Measurements from ENCODE around the gene REEP5. TPM values are rescaled to one million over a fixed set of nuclear protein-coding genes. Genes with fewer than 3 reads are reported as not detected.

The REEP5 gene
- total and polyA plus RNA-seq, 2 of the 13 experiments (the other 11 are each of a cell fraction or from before 2014, with no cell fraction given) = 49.4 to 239 TPM

DNA sequence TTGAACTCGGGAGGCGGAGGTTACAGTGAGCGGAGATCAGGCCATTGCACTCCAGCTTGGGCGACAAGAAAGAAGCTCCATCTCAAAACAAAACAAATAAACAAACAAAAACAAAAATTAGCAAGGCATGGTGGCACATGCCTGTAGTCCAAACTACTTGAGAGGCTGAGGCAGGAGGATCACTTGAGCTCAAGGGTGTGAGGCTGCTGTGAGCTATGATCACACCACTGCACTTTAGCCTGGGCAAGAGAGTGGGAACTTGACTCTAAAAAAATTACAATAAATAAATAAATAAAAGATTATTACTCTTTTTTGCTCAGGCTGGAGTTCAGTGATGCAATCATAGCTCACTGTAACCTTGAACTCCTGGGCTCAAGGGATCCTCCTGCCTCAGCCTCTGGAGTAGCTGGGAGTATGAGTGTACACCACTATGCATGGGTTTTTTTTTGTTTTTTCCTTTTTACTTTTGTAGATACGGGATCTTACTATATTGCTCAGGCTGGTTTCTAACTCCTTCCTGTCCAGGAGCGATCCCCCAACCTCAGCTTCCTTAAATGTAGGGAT, 45.6 kb upstream of the REEP5 start (continued):
- TF ChIP-seq, protein P1, sequence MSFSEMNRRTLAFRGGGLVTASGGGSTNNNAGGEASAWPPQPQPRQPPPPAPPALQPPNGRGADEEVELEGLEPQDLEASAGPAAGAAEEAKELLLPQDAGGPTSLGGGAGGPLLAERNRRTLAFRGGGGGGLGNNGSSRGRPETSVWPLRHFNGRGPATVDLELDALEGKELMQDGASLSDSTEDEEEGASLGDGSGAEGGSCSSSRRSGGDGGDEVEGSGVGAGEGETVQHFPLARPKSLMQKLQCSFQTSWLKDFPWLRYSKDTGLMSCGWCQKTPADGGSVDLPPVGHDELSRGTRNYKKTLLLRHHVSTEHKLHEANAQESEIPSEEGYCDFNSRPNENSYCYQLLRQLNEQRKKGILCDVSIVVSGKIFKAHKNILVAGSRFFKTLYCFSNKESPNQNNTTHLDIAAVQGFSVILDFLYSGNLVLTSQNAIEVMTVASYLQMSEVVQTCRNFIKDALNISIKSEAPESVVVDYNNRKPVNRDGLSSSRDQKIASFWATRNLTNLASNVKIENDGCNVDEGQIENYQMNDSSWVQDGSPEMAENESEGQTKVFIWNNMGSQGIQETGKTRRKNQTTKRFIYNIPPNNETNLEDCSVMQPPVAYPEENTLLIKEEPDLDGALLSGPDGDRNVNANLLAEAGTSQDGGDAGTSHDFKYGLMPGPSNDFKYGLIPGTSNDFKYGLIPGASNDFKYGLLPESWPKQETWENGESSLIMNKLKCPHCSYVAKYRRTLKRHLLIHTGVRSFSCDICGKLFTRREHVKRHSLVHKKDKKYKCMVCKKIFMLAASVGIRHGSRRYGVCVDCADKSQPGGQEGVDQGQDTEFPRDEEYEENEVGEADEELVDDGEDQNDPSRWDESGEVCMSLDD (CRISPR knock-in tag; IDR thresholded peaks at IDR 0.05; ENCODE audit: borderline replicate concordance) = no peak
- TF ChIP-seq MXD4 (CRISPR knock-in tag; IDR thresholded peaks at IDR 0.05) = no peak
- TF ChIP-seq ATAD3A (CRISPR knock-in tag; IDR thresholded peaks at IDR 0.05) = no peak
- TF ChIP-seq, protein P2, sequence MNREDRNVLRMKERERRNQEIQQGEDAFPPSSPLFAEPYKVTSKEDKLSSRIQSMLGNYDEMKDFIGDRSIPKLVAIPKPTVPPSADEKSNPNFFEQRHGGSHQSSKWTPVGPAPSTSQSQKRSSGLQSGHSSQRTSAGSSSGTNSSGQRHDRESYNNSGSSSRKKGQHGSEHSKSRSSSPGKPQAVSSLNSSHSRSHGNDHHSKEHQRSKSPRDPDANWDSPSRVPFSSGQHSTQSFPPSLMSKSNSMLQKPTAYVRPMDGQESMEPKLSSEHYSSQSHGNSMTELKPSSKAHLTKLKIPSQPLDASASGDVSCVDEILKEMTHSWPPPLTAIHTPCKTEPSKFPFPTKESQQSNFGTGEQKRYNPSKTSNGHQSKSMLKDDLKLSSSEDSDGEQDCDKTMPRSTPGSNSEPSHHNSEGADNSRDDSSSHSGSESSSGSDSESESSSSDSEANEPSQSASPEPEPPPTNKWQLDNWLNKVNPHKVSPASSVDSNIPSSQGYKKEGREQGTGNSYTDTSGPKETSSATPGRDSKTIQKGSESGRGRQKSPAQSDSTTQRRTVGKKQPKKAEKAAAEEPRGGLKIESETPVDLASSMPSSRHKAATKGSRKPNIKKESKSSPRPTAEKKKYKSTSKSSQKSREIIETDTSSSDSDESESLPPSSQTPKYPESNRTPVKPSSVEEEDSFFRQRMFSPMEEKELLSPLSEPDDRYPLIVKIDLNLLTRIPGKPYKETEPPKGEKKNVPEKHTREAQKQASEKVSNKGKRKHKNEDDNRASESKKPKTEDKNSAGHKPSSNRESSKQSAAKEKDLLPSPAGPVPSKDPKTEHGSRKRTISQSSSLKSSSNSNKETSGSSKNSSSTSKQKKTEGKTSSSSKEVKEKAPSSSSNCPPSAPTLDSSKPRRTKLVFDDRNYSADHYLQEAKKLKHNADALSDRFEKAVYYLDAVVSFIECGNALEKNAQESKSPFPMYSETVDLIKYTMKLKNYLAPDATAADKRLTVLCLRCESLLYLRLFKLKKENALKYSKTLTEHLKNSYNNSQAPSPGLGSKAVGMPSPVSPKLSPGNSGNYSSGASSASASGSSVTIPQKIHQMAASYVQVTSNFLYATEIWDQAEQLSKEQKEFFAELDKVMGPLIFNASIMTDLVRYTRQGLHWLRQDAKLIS (CRISPR knock-in tag; IDR thresholded peaks at IDR 0.05) = no peak
- TF ChIP-seq, protein P3, sequence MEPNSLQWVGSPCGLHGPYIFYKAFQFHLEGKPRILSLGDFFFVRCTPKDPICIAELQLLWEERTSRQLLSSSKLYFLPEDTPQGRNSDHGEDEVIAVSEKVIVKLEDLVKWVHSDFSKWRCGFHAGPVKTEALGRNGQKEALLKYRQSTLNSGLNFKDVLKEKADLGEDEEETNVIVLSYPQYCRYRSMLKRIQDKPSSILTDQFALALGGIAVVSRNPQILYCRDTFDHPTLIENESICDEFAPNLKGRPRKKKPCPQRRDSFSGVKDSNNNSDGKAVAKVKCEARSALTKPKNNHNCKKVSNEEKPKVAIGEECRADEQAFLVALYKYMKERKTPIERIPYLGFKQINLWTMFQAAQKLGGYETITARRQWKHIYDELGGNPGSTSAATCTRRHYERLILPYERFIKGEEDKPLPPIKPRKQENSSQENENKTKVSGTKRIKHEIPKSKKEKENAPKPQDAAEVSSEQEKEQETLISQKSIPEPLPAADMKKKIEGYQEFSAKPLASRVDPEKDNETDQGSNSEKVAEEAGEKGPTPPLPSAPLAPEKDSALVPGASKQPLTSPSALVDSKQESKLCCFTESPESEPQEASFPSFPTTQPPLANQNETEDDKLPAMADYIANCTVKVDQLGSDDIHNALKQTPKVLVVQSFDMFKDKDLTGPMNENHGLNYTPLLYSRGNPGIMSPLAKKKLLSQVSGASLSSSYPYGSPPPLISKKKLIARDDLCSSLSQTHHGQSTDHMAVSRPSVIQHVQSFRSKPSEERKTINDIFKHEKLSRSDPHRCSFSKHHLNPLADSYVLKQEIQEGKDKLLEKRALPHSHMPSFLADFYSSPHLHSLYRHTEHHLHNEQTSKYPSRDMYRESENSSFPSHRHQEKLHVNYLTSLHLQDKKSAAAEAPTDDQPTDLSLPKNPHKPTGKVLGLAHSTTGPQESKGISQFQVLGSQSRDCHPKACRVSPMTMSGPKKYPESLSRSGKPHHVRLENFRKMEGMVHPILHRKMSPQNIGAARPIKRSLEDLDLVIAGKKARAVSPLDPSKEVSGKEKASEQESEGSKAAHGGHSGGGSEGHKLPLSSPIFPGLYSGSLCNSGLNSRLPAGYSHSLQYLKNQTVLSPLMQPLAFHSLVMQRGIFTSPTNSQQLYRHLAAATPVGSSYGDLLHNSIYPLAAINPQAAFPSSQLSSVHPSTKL (CRISPR knock-in tag; IDR thresholded peaks at IDR 0.05) = peak; percentile 44
- TF ChIP-seq, protein P4, sequence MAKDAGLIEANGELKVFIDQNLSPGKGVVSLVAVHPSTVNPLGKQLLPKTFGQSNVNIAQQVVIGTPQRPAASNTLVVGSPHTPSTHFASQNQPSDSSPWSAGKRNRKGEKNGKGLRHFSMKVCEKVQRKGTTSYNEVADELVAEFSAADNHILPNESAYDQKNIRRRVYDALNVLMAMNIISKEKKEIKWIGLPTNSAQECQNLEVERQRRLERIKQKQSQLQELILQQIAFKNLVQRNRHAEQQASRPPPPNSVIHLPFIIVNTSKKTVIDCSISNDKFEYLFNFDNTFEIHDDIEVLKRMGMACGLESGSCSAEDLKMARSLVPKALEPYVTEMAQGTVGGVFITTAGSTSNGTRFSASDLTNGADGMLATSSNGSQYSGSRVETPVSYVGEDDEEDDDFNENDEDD (CRISPR knock-in tag; IDR thresholded peaks at IDR 0.05; ENCODE audit: borderline replicate concordance) = no peak
